SK-N-SH treated with all-trans-retinoic acid at 6 μM for 48 hours (cell line): ENCODE data around the gene XYLT2.

Source experiments
- ATAC-seq: fragments of 200-7000 bp; cut with Tn5 transposase; 3 replicates; pipeline ENCODE4 v1.9.1; 2020; ENCODE audit warnings: mild to moderate bottlenecking, moderate library complexity
- ARNTL ChIP-seq: fragments of 450-650 bp; formaldehyde crosslinking; IDR thresholded peaks from 2 replicates; pipeline ENCODE4 v1.5.0; 2020; ENCODE audit warnings: low read depth, mild to moderate bottlenecking, moderate library complexity, borderline replicate concordance
- BACH2 ChIP-seq: fragments of 250-450 bp; sonication (Bioruptor Pico); IDR thresholded peaks from 2 replicates; pipeline ENCODE4 v1.9.0; 2021; ENCODE audit warnings: mild to moderate bottlenecking, borderline replicate concordance
- CSDC2 ChIP-seq: fragments of 250-450 bp; sonication (Bioruptor Pico); IDR thresholded peaks from 2 replicates; pipeline ENCODE4 v1.5.0; 2020; ENCODE audit warnings: mild to moderate bottlenecking, moderate library complexity
- GLIS3 ChIP-seq: fragments of 250-450 bp; sonication (Bioruptor Pico); IDR thresholded peaks from 2 replicates; pipeline ENCODE4 v1.5.0; 2020; ENCODE audit warnings: mild to moderate bottlenecking, moderate library complexity
- ISL1 ChIP-seq: fragments of 250-450 bp; sonication (Bioruptor Pico); IDR thresholded peaks from 2 replicates; pipeline ENCODE4 v2.1.2; 2022; ENCODE audit warnings: mild to moderate bottlenecking, moderate library complexity
- OSR1 ChIP-seq: fragments of 250-450 bp; sonication (Bioruptor Pico); IDR thresholded peaks from 2 replicates; pipeline ENCODE4 v1.8.0; 2022; ENCODE audit warnings: moderate library complexity, mild to moderate bottlenecking, inconsistent platforms
- PPARA ChIP-seq: fragments of 250-450 bp; sonication (Bioruptor Pico); IDR thresholded peaks from 2 replicates; pipeline ENCODE4 v1.5.0; 2020; ENCODE audit warnings: mild to moderate bottlenecking, borderline replicate concordance
- RARB ChIP-seq: fragments of 250-450 bp; sonication (Bioruptor Pico); IDR thresholded peaks from 2 replicates; pipeline ENCODE4 v1.8.0; 2021; ENCODE audit warnings: mild to moderate bottlenecking, moderate library complexity
- SNAI2 ChIP-seq: fragments of 250-450 bp; sonication (Bioruptor Pico); IDR thresholded peaks from 2 replicates; pipeline ENCODE4 v1.5.0; 2020; ENCODE audit warnings: mild to moderate bottlenecking, moderate library complexity
- TCF4 ChIP-seq: fragments of 250-450 bp; sonication (Bioruptor Pico); IDR thresholded peaks from 2 replicates; pipeline ENCODE4 v1.8.0; 2021; ENCODE audit warnings: mild to moderate bottlenecking, moderate library complexity, borderline replicate concordance
- TOX ChIP-seq: fragments of 250-450 bp; sonication (Bioruptor Pico); IDR thresholded peaks from 2 replicates; pipeline ENCODE4 v1.8.0; 2021; ENCODE audit warnings: mild to moderate bottlenecking, moderate library complexity, borderline replicate concordance
- ZC3H10 ChIP-seq: fragments of 250-450 bp; sonication (Bioruptor Pico); IDR thresholded peaks from 2 replicates; pipeline ENCODE4 v1.5.1; 2021; ENCODE audit warnings: mild to moderate bottlenecking, moderate library complexity
- ZFP3 ChIP-seq: fragments of 250-450 bp; sonication (Bioruptor Pico); IDR thresholded peaks from 2 replicates; pipeline ENCODE4 v1.5.0; 2020; ENCODE audit warnings: mild to moderate bottlenecking, moderate library complexity
- ZNF565 ChIP-seq: fragments of 450-650 bp; formaldehyde crosslinking; conservative IDR thresholded peaks from 2 replicates; pipeline ENCODE4 v1.5.0; 2020; ENCODE audit warnings: low read depth, mild to moderate bottlenecking, moderate library complexity
- ZNF70 ChIP-seq: fragments of 450-650 bp; formaldehyde crosslinking; IDR thresholded peaks from 2 replicates; pipeline ENCODE4 v1.5.0; 2020; ENCODE audit warnings: mild to moderate bottlenecking, moderate library complexity
- ZNF8 ChIP-seq: fragments of 450-650 bp; formaldehyde crosslinking; IDR thresholded peaks from 2 replicates; pipeline ENCODE4 v1.5.0; 2020; ENCODE audit warnings: mild to moderate bottlenecking, moderate library complexity
- TF ChIP-seq, protein P1 (sequence below): fragments of 250-450 bp; sonication (Bioruptor Pico); IDR thresholded peaks from 2 replicates; pipeline ENCODE4 v1.5.0; 2020; ENCODE audit warnings: mild to moderate bottlenecking, moderate library complexity
- TF ChIP-seq, protein P2 (sequence below): fragments of 250-450 bp; sonication (Bioruptor Pico); IDR thresholded peaks from 2 replicates; pipeline ENCODE4 v1.8.0; 2021; ENCODE audit warnings: low read depth, mild to moderate bottlenecking, moderate library complexity, borderline replicate concordance
- TF ChIP-seq, protein P3 (sequence below): fragments of 250-450 bp; sonication (Bioruptor Pico); IDR thresholded peaks from 2 replicates; pipeline ENCODE4 v1.8.0; 2020; ENCODE audit warnings: mild to moderate bottlenecking, moderate library complexity, borderline replicate concordance
- TF ChIP-seq, protein P4 (sequence below): fragments of 250-450 bp; sonication (Bioruptor Pico); IDR thresholded peaks from 2 replicates; pipeline ENCODE4 v1.5.1; 2021; ENCODE audit warnings: mild to moderate bottlenecking, moderate library complexity

The XYLT2 gene

DNA sequence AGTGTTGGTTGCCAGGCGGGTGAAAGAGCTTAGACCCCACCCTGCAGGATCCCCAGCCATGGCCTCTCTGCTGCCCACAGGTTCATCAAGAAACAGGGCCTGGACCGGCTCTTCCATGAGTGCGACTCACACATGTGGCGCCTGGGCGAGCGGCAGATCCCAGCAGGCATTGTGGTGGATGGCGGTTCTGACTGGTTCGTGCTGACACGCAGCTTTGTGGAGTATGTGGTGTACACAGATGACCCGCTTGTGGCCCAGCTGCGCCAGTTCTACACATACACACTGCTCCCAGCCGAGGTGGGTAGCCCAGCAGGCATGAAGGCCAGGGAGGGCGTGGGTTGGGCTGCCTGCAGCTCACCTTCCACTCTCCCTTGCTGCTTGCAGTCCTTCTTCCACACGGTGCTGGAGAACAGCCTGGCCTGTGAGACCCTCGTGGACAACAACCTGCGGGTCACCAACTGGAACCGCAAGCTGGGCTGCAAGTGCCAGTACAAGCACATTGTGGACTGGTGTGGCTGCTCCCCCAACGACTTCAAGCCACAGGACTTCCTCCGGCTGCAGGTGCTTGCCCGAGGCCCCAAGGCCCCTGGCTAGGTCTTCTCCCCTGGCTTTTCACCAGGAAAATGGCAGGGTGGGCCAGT, 9.9 kb downstream of the XYLT2 start:
- ATAC-seq = no peak
- TF ChIP-seq, protein P1, sequence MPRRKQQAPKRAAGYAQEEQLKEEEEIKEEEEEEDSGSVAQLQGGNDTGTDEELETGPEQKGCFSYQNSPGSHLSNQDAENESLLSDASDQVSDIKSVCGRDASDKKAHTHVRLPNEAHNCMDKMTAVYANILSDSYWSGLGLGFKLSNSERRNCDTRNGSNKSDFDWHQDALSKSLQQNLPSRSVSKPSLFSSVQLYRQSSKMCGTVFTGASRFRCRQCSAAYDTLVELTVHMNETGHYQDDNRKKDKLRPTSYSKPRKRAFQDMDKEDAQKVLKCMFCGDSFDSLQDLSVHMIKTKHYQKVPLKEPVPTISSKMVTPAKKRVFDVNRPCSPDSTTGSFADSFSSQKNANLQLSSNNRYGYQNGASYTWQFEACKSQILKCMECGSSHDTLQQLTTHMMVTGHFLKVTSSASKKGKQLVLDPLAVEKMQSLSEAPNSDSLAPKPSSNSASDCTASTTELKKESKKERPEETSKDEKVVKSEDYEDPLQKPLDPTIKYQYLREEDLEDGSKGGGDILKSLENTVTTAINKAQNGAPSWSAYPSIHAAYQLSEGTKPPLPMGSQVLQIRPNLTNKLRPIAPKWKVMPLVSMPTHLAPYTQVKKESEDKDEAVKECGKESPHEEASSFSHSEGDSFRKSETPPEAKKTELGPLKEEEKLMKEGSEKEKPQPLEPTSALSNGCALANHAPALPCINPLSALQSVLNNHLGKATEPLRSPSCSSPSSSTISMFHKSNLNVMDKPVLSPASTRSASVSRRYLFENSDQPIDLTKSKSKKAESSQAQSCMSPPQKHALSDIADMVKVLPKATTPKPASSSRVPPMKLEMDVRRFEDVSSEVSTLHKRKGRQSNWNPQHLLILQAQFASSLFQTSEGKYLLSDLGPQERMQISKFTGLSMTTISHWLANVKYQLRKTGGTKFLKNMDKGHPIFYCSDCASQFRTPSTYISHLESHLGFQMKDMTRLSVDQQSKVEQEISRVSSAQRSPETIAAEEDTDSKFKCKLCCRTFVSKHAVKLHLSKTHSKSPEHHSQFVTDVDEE = no peak
- TF ChIP-seq OSR1 (CRISPR knock-in tag) = no peak
- no peak for TF ChIP-seq BACH2 (CRISPR knock-in tag)
- no peak for TF ChIP-seq ZNF565 (CRISPR knock-in tag)
- TF ChIP-seq ZC3H10 = no peak
- TF ChIP-seq, protein P2, sequence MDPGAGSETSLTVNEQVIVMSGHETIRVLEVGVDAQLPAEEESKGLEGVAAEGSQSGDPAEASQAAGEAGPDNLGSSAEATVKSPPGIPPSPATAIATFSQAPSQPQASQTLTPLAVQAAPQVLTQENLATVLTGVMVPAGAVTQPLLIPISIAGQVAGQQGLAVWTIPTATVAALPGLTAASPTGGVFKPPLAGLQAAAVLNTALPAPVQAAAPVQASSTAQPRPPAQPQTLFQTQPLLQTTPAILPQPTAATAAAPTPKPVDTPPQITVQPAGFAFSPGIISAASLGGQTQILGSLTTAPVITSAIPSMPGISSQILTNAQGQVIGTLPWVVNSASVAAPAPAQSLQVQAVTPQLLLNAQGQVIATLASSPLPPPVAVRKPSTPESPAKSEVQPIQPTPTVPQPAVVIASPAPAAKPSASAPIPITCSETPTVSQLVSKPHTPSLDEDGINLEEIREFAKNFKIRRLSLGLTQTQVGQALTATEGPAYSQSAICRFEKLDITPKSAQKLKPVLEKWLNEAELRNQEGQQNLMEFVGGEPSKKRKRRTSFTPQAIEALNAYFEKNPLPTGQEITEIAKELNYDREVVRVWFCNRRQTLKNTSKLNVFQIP (CRISPR knock-in tag) = no peak
- TF ChIP-seq, protein P3, sequence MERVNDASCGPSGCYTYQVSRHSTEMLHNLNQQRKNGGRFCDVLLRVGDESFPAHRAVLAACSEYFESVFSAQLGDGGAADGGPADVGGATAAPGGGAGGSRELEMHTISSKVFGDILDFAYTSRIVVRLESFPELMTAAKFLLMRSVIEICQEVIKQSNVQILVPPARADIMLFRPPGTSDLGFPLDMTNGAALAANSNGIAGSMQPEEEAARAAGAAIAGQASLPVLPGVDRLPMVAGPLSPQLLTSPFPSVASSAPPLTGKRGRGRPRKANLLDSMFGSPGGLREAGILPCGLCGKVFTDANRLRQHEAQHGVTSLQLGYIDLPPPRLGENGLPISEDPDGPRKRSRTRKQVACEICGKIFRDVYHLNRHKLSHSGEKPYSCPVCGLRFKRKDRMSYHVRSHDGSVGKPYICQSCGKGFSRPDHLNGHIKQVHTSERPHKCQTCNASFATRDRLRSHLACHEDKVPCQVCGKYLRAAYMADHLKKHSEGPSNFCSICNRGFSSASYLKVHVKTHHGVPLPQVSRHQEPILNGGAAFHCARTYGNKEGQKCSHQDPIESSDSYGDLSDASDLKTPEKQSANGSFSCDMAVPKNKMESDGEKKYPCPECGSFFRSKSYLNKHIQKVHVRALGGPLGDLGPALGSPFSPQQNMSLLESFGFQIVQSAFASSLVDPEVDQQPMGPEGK (CRISPR knock-in tag) = no peak
- no peak for TF ChIP-seq TCF4 (CRISPR knock-in tag)
- TF ChIP-seq ZNF70 (CRISPR knock-in tag) = no peak
- TF ChIP-seq ARNTL (CRISPR knock-in tag) = no peak
- TF ChIP-seq TOX = no peak
- TF ChIP-seq SNAI2 = no peak

DNA sequence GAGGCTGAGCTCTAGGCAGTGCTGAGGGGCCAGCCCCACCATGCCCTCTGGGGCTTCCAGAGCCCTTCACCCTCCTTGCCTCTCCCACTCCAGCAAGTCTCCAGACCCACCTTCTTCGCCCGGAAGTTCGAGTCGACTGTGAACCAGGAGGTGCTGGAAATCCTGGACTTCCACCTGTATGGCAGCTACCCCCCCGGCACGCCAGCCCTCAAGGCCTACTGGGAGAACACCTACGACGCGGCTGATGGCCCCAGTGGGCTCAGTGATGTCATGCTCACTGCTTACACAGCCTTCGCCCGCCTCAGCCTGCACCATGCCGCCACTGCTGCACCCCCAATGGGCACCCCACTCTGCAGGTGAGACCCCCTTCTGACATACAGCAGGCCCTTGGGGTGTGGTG, 10.5 kb downstream of the XYLT2 start:
- TF ChIP-seq, protein P4, sequence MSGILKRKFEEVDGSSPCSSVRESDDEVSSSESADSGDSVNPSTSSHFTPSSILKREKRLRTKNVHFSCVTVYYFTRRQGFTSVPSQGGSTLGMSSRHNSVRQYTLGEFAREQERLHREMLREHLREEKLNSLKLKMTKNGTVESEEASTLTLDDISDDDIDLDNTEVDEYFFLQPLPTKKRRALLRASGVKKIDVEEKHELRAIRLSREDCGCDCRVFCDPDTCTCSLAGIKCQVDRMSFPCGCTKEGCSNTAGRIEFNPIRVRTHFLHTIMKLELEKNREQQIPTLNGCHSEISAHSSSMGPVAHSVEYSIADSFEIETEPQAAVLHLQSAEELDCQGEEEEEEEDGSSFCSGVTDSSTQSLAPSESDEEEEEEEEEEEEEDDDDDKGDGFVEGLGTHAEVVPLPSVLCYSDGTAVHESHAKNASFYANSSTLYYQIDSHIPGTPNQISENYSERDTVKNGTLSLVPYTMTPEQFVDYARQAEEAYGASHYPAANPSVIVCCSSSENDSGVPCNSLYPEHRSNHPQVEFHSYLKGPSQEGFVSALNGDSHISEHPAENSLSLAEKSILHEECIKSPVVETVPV (CRISPR knock-in tag) = no peak
- TF ChIP-seq ARNTL (CRISPR knock-in tag) (no peak), TOX (no peak), ZFP3 (CRISPR knock-in tag) (no peak), BACH2 (CRISPR knock-in tag) (no peak), ZC3H10 (no peak), CSDC2 (CRISPR knock-in tag) (no peak), ZNF565 (CRISPR knock-in tag) (no peak), PPARA (CRISPR knock-in tag) (no peak), ZNF8 (CRISPR knock-in tag) (no peak)
- TF ChIP-seq, protein P2 (CRISPR knock-in tag) = no peak
- no peak for ATAC-seq

DNA sequence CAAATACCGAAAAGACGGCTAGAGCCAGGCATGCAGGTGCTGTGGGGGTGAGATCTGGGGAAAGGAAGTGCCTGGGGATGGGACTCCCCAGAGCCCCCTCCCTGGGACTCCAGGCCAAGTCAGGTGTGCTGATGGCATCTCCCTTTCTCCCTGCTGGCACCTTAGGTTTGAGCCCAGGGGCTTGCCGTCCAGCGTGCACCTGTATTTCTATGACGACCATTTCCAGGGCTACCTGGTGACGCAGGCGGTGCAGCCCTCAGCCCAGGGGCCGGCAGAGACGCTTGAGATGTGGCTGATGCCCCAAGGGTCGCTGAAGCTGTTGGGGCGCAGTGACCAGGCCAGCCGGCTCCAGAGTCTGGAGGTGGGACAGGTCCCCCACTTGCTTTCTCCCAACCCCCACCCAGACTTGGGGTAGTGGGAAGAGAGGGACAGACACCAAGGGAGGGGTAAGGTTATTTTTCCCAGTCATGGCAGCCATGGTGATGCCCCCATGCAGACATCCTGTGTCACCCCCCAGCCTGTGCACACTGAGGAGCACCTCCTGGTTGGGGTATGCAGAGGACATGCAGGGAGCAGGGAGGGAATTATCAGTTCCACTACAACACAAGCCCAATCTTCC, 11.1 kb downstream of the XYLT2 start:
- ATAC-seq = no peak
- TF ChIP-seq BACH2 (CRISPR knock-in tag) (no peak), PPARA (CRISPR knock-in tag) (no peak), RARB (CRISPR knock-in tag) (no peak), ISL1 (CRISPR knock-in tag) (no peak), GLIS3 (CRISPR knock-in tag) (no peak), ZFP3 (CRISPR knock-in tag) (no peak), ARNTL (CRISPR knock-in tag) (no peak)
- TF ChIP-seq, all 23 proteins: peak for 0
